Measurements from ENCODE around the gene USP7. TPM values are rescaled to one million over a fixed set of nuclear protein-coding genes. Genes with fewer than 3 reads are reported as not detected.

USP7 gene
- total RNA-seq, 3 donors from 2014 or later: 125 to 144 (median 130) TPM

DNA sequence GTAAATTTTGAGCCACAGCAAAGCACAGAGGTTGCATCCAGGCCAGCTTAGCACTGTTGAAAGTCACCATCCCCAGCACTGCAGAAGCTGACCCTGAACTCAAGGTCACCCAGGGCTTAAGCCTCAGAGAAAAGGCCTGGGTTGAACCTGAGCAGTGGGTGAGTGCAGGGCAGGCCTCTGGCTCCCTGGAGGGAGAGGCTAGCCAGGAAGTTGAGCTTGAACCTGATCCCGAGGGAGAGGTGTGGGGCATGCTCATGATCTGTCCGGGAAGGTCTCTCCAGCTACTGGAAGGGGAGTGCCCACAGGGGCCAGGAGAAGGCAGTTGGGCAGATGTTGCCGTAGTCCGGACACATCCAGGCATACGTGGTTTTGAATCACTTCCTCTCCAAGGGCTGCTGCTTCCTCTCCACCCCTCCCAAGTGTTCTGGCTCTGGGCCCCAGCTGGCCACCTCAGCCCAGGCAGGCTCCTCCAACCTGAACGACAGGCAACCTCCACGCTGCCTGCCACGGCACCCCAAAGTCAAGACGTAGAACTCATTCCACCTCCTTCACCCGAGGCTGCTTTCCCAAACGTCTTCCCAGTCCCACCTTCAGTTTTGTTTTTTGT is 113.3 kb downstream of the USP7 start:
- ATAC-seq: peak; percentile 37
- no peak for TF ChIP-seq CTCF (IDR thresholded peaks at IDR 0.05)
- peak in 1 of 3 donors; percentile 8 for DNase-seq
- Histone ChIP-seq H3K36me3 (ENCODE audit: low read depth) (peaks cover 10% of the 10 kb centered on the region), H3K4me3 (no peak overlapping the region), H3K9me3 (no peaks in the 10 kb centered on the region), H3K4me1 (ENCODE audit: low read depth) (no peaks in the 10 kb centered on the region)
- intact Hi-C loops (cut with DNase I, micrococcal nuclease): no loop called here

- Histone ChIP-seq H3K4me1 (ENCODE audit: low read depth) (no peaks in the 10 kb centered on the region), H3K36me3 (ENCODE audit: low read depth) (peaks cover 10% of the 10 kb centered on the region)
These were observed 114.2 kb downstream of the USP7 start for GRCh38 chr16:8849411-8850011.

GRCh38 chr16:8848939-8849391 is 114.7 kb downstream of the USP7 start:
- H3K4me3 ChIP-seq: no peak overlapping the region
- DNase-seq: no peak
- H3K36me3 ChIP-seq (ENCODE audit: low read depth): peaks cover 10% of the 10 kb centered on the region
- H3K9me3 ChIP-seq: no peaks in the 10 kb centered on the region
- ATAC-seq: no peak
- no peaks in the 10 kb centered on the region for H3K4me1 ChIP-seq (ENCODE audit: low read depth)
- no peak for TF ChIP-seq CTCF (IDR thresholded peaks at IDR 0.05)
- intact Hi-C loops (cut with DNase I, micrococcal nuclease): no loop called here

More at GRCh38 chr16:8849411-8850011, 114.2 kb downstream of the USP7 start:
- DNase-seq: peak in 1 of 3 donors; percentile 4
- TF ChIP-seq CTCF (IDR thresholded peaks at IDR 0.05): no peak
- no peak for ATAC-seq
- Histone ChIP-seq H3K4me3 (no peak overlapping the region), H3K9me3 (no peaks in the 10 kb centered on the region)
- intact Hi-C loops (cut with DNase I, micrococcal nuclease): no loop called here

GRCh38 chr16:8848231-8848938 is 115.3 kb downstream of the USP7 start:
- Histone ChIP-seq H3K36me3 (ENCODE audit: low read depth) (peaks cover 10% of the 10 kb centered on the region), H3K4me1 (ENCODE audit: low read depth) (no peaks in the 10 kb centered on the region), H3K9me3 (no peaks in the 10 kb centered on the region), H3K4me3 (no peak overlapping the region)
- ATAC-seq: no peak
- no peak for TF ChIP-seq CTCF (IDR thresholded peaks at IDR 0.05)
- DNase-seq: no peak
- intact Hi-C loops (cut with DNase I, micrococcal nuclease): no loop called here

DNA sequence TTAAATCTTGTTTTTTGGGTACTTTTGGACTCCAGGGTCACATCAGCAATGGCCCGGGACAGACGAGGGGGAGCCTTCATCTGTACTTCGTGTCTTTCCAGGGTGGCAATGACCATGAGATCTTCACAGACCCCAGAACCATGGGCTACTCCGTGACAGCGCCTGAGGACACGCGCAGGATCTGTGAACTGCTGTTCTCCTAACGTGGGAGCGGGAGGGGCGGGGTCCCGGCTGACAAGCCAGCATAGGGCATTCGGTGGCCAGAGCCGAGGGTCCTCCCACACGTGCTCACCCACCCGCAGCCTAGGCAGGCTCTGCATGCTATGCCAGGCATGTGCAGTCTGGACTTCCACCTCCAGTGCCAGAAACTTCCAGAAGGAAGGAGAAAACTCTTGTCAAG is 116.1 kb downstream of the USP7 start:
- DNase-seq: peak in 1 of 3 donors; percentile 6

More for the DNA sequence above, 116.1 kb downstream of the USP7 start:
- intact Hi-C loops (cut with DNase I, micrococcal nuclease): no loop called here
- Histone ChIP-seq H3K4me3 (no peak overlapping the region), H3K4me1 (ENCODE audit: low read depth) (no peaks in the 10 kb centered on the region), H3K9me3 (no peaks in the 10 kb centered on the region), H3K36me3 (ENCODE audit: low read depth) (peaks cover 10% of the 10 kb centered on the region)
- no peak for TF ChIP-seq CTCF (IDR thresholded peaks at IDR 0.05)
- ATAC-seq: no peak

Measured in mucosa of descending colon (tissue), 3 donors.